ENCODE measurements around the gene FAM184B.

Gene FAM184B

DNA sequence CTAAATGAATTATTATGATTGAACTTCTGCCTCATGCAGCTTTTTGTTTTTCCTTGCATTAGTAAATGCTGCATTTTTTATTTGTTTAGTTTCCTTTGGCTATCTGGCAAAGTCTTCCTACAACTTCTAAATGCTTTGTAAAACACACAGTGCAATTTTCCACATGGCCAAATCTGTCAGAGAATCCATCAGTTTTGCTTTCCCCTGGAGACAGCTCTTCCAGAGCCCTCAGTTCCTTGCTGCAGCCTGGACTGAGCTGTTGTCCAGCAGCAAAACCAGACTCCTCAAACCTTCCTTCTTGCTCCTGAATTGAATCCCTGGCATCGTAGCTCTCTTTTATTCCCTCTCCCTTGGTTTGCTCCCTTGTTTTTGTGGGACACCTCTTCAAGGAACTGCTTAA is 124.3 kb downstream of the FAM184B start:
- H3K27me3 ChIP-seq: no peaks in the 10 kb centered on the region
- H3K4me1 ChIP-seq: no peaks in the 10 kb centered on the region
- no peak for DNase-seq
- H3K36me3 ChIP-seq: no peaks in the 10 kb centered on the region
- no peaks in the 10 kb centered on the region for H3K9me3 ChIP-seq
- no peak overlapping the region for H3K4me3 ChIP-seq (ENCODE audit: low read depth, low read length)
- TF ChIP-seq, protein P1, sequence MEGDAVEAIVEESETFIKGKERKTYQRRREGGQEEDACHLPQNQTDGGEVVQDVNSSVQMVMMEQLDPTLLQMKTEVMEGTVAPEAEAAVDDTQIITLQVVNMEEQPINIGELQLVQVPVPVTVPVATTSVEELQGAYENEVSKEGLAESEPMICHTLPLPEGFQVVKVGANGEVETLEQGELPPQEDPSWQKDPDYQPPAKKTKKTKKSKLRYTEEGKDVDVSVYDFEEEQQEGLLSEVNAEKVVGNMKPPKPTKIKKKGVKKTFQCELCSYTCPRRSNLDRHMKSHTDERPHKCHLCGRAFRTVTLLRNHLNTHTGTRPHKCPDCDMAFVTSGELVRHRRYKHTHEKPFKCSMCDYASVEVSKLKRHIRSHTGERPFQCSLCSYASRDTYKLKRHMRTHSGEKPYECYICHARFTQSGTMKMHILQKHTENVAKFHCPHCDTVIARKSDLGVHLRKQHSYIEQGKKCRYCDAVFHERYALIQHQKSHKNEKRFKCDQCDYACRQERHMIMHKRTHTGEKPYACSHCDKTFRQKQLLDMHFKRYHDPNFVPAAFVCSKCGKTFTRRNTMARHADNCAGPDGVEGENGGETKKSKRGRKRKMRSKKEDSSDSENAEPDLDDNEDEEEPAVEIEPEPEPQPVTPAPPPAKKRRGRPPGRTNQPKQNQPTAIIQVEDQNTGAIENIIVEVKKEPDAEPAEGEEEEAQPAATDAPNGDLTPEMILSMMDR (IDR thresholded peaks at IDR 0.05; ENCODE audit: low read depth, low read length): no peak

DNA sequence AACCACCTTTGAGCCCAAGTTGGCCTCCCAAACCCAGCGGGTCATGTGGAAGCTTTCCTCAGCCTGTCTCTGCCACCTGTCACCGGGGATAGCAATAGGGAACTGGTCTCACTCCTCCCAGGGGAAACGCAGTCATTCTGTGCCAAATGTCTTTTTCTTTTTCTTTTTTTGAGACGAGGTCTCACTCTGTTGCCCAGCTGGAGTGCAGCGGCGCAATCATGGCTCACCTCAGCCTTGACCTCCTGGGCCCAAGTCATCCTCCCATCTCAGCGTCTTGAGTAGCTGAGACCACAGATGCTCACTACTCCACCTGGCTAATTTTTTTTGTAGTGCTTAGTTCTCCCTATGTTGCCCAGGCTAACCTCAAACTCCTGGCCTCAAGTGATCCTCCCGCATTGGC is 126.7 kb downstream of the FAM184B start:
- H3K9me3 ChIP-seq: no peaks in the 10 kb centered on the region
- no peaks in the 10 kb centered on the region for H3K27me3 ChIP-seq
- H3K36me3 ChIP-seq: no peaks in the 10 kb centered on the region
- TF ChIP-seq, protein P1 (IDR thresholded peaks at IDR 0.05; ENCODE audit: low read depth, low read length): no peak
- H3K4me3 ChIP-seq (ENCODE audit: low read depth, low read length): no peak overlapping the region
- no peaks in the 10 kb centered on the region for H3K4me1 ChIP-seq
- DNase-seq: no peak

GRCh38 chr4:17650406-17650805 is 131.0 kb downstream of the FAM184B start:
- H3K27me3 ChIP-seq: no peaks in the 10 kb centered on the region
- TF ChIP-seq, protein P1 (IDR thresholded peaks at IDR 0.05; ENCODE audit: low read depth, low read length): no peak
- H3K4me1 ChIP-seq: no peaks in the 10 kb centered on the region
- no peaks in the 10 kb centered on the region for H3K9me3 ChIP-seq
- DNase-seq: no peak
- no peak overlapping the region for H3K4me3 ChIP-seq (ENCODE audit: low read depth, low read length)
- no peaks in the 10 kb centered on the region for H3K36me3 ChIP-seq

- Histone ChIP-seq H3K4me1 (no peaks in the 10 kb centered on the region), H3K36me3 (no peaks in the 10 kb centered on the region), H3K27me3 (no peaks in the 10 kb centered on the region), H3K4me3 (ENCODE audit: low read depth, low read length) (no peak overlapping the region), H3K9me3 (no peaks in the 10 kb centered on the region; the same call in 1 of the 2 replicates)
- TF ChIP-seq, protein P1 (IDR thresholded peaks at IDR 0.05; ENCODE audit: low read depth, low read length): peak; percentile 16; the same call in 1 of the 2 replicates
- DNase-seq: no peak
Measured at GRCh38 chr4:17647927-17648326, 133.5 kb downstream of the FAM184B start.

- H3K36me3 ChIP-seq: no peaks in the 10 kb centered on the region; the same call in 1 of the 2 replicates
- no peaks in the 10 kb centered on the region for H3K4me1 ChIP-seq
- H3K27me3 ChIP-seq: no peaks in the 10 kb centered on the region
- H3K4me3 ChIP-seq (ENCODE audit: low read depth, low read length): no peak overlapping the region
- no peaks in the 10 kb centered on the region; the same call in 1 of the 2 replicates for H3K9me3 ChIP-seq
- no peak for DNase-seq
- TF ChIP-seq, protein P1 (IDR thresholded peaks at IDR 0.05; ENCODE audit: low read depth, low read length): no peak
Measured at GRCh38 chr4:17647176-17647806, 134.1 kb downstream of the FAM184B start.

- TF ChIP-seq, protein P1 (IDR thresholded peaks at IDR 0.05; ENCODE audit: low read depth, low read length): no peak
- DNase-seq: no peak
- H3K36me3 ChIP-seq: no peaks in the 10 kb centered on the region; the same call in 1 of the 2 replicates
- H3K4me1 ChIP-seq: no peaks in the 10 kb centered on the region
- H3K9me3 ChIP-seq: no peaks in the 10 kb centered on the region; the same call in 1 of the 2 replicates
- no peak overlapping the region for H3K4me3 ChIP-seq (ENCODE audit: low read depth, low read length)
- H3K27me3 ChIP-seq: no peaks in the 10 kb centered on the region
Measured at GRCh38 chr4:17646693-17647092, 134.7 kb downstream of the FAM184B start.

All from BE2C (cell line).